ENCODE results near the gene RASD2. TPM values are rescaled to one million over a fixed set of nuclear protein-coding genes. Genes with fewer than 3 reads are reported as not detected.

RASD2 gene
- total RNA-seq, 1 donor = 0.09 TPM

DNA sequence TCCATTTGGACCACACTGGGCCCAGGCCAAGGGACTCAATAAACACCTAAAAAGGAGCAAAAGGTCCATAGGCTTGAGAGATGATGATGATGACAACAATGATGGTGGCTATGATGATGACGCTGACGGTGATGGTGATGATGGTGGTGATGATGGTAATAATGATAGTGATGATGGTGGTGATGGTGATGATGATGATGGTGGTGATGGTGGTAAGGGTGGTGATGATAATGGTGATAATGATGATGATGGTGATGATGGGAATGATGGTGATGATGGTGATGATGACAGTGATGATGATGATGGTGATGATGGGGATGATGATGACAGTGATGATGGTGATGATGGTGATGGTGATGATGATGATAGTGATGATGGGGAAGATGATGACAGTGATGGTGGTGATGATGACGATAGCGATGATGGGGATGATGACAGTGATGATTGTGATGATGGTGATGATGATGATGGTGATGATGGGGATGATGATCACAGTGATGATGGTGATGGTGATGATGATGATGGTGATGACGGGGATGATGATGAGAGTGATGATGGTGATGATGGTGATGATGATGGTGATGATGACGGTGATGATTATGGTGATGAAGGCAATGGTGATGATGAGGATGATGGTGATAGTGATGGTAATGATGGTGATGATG lies 7.1 kb upstream of the RASD2 start:
- DNase-seq (ENCODE audit: low read depth) = no peak
- TF ChIP-seq, protein P1, sequence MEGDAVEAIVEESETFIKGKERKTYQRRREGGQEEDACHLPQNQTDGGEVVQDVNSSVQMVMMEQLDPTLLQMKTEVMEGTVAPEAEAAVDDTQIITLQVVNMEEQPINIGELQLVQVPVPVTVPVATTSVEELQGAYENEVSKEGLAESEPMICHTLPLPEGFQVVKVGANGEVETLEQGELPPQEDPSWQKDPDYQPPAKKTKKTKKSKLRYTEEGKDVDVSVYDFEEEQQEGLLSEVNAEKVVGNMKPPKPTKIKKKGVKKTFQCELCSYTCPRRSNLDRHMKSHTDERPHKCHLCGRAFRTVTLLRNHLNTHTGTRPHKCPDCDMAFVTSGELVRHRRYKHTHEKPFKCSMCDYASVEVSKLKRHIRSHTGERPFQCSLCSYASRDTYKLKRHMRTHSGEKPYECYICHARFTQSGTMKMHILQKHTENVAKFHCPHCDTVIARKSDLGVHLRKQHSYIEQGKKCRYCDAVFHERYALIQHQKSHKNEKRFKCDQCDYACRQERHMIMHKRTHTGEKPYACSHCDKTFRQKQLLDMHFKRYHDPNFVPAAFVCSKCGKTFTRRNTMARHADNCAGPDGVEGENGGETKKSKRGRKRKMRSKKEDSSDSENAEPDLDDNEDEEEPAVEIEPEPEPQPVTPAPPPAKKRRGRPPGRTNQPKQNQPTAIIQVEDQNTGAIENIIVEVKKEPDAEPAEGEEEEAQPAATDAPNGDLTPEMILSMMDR (IDR thresholded peaks at IDR 0.05; ENCODE audit: insufficient read depth, low read length) = no peak
- H3K4me3 ChIP-seq (ENCODE audit: low read depth, low read length) = no peak overlapping the region

DNA sequence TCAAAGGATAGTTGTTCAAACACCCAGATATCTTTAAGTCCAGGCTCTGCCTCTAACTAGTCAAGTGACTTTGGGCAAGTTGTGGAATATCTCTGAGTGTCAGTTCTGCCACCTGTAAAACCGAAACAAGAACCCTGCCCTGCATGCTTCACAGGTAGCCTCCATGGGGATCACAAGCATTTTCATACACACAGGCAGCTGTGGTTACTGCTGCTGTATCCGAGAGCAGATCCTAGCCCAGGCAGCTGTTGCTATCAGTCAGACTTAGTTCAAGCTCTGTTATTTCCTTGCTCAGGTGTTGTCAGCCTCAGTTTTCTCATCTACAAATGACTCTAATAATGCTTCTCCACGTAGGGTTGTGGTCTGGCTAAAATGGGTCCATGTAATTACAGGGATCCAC lies 6.5 kb upstream of the RASD2 start:
- no peak overlapping the region for H3K4me3 ChIP-seq (ENCODE audit: low read depth, low read length)
- no peak for DNase-seq (ENCODE audit: low read depth)
- TF ChIP-seq, protein P1 (IDR thresholded peaks at IDR 0.05; ENCODE audit: insufficient read depth, low read length) = no peak

DNA sequence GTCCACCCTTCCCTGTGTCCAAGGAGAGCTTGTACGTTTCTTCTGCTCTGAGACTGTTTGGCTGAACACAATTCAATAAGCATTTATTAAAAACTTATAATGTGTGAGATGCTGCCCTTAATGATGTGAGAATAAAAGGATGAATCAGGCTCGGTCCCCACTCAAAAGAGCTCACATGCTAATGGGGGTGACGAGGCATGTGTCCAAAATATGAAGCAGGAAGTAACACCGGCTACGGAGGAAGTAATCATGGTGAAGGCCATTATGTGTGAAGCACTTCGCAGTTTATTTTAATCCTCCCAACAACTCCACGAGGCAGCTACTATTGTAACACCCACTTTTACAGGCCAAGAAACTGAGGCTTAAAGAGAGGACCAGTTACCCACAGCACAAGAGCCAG lies 3.4 kb upstream of the RASD2 start:
- no peak for DNase-seq (ENCODE audit: low read depth)
- H3K4me3 ChIP-seq (ENCODE audit: low read depth, low read length) = no peak overlapping the region
- TF ChIP-seq, protein P1 (IDR thresholded peaks at IDR 0.05; ENCODE audit: insufficient read depth, low read length) = no peak

DNA sequence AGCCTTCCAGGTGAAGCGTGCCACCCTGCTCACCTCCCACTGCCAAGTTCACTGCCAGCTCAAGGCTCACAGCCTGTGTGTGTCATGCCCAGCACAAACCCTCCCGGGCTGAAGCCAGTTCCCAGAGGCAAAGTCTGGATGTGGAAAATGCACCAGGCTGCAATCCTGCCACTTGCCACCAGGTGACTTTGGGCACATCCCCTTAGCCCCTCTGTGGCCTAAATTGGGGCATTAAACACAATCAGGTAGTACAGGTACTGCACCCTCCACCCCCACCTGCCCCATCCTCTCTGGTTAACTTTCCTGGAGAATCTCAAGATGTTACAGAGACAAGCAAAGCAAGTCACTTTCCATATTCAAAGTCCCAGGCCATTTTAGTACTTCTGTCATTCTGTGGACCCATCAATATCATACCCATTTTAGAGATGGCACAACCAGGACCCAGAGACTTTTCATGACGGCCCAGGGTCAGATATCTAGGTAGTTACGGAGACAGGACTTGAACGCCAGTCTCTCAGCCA lies 1.8 kb upstream of the RASD2 start:
- TF ChIP-seq, protein P1 (IDR thresholded peaks at IDR 0.05; ENCODE audit: insufficient read depth, low read length) = peak; percentile 66
- H3K4me3 ChIP-seq (ENCODE audit: low read depth, low read length) = no peak overlapping the region
- DNase-seq (ENCODE audit: low read depth) = no peak

DNA sequence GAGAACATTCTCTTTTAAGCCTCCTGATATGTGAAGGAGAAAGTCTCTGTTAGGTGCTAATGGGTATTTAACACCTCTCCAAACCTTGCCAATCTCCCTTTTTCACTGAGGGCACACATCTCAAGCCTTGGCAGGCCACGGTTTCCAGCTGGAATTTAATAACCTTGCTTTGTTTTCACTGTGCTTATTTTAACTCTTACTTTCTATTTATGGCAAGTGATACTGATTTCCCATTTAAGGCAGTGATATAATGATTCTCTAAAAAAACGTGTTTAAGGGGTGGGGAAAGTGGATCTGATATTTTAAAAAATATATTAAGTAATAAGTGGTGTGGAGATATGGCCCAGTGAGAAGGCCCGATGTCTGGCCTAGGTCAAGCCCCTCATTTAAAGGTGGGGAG lies 1.1 kb upstream of the RASD2 start:
- DNase-seq (ENCODE audit: low read depth) = no peak
- TF ChIP-seq, protein P1 (IDR thresholded peaks at IDR 0.05; ENCODE audit: insufficient read depth, low read length) = no peak
- H3K4me3 ChIP-seq (ENCODE audit: low read depth, low read length) = peak overlapping the region; percentile 51

DNA sequence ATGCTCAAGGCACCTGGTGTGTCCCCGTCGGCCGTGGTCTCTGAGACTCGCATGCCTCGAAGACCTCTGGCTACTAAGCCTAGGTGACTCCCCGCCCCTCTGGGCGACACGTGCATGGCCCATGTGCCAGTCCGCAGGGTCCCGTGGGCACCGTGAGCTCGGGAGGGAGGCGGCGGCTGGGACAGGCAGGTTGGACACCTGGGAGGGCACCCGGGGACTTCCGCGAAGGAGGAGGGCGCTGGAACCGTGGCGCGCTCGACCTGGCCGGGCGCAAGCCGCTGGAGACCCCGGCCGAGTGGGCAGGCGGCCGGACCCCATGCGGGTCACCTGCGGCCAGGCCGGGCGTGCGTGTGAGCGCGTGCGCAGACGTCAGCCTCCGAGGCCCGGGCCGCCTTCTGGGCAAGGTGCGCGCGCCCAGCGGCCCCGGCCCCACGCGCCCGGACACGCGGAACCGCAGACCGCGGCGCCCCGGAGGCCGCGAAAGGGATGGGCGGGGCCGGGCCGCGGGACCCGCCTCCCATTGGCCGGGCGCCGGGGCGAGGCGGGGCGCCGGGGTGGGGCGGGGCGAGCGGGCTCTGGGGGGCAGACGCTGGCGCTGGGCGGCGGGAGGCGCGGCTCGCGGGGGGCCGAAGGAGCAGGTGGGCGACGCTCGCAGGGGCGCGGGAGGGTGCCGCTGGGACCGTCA lies 579 bp upstream of the RASD2 start:
- H3K4me3 ChIP-seq (ENCODE audit: low read depth, low read length) = peak overlapping the region; percentile 58
- TF ChIP-seq, protein P1 (IDR thresholded peaks at IDR 0.05; ENCODE audit: insufficient read depth, low read length) = no peak
- no peak for DNase-seq (ENCODE audit: low read depth)

Data from fibroblast of the aortic adventitia (primary cell).